Ovary (tissue), 9 donors: ENCODE data around the gene KCNMA1. TPM values are rescaled to one million over a fixed set of nuclear protein-coding genes. Genes with fewer than 3 reads are reported as not detected.

Experiments used
- DNase-seq, 5 donors: peaks; one replicate each; pipeline ENCODE4 v3.0.0-alpha.2; 2019 to 2020
- H3K27ac ChIP-seq, 2 donors: fragments of 200-600 bp; one replicate each; pipeline versions ENCODE4 v1.5.1 to v1.8.0; 2019 to 2022
- H3K27me3 ChIP-seq: fragments of 200-600 bp; one replicate; pipeline ENCODE4 v1.8.0; 2022
- H3K36me3 ChIP-seq: fragments of 200-600 bp; sonication (generic); one replicate; pipeline ENCODE4 v1.5.1; 2019
- H3K4me1 ChIP-seq: one replicate; pipeline ENCODE4 v1.8.1; 2013; ENCODE audit warnings: mild to moderate bottlenecking, moderate library complexity; ENCODE audit not compliant: insufficient read depth
- H3K4me3 ChIP-seq: fragments of 200-600 bp; sonication (generic); one replicate; pipeline ENCODE4 v1.5.1; 2017
- H3K9me3 ChIP-seq, 2 donors: fragments of 200-600 bp in 1 of 2; sonication (generic) in 1 of 2; one replicate each; pipeline versions ENCODE4 v1.5.1 to v1.8.1; 2013 to 2019; ENCODE audit warnings: mild to moderate bottlenecking in 1 of 2, moderate library complexity in 1 of 2
- CTCF ChIP-seq, 3 donors: fragments of 450-650 bp in 2 of 3; fragments of 200-600 bp in 1 of 3; IDR thresholded peaks; one replicate each; pipeline versions ENCODE4 v1.5.1 to v1.8.0; 2016 to 2022; ENCODE audit warnings: antibody characterized with exemption in 3 of 3, mild to moderate bottlenecking in 1 of 3
- EP300 ChIP-seq: sonication (generic); formaldehyde crosslinking; IDR thresholded peaks from one replicate; pipeline ENCODE4 v1.6.1; 2017; ENCODE audit warnings: antibody characterized with exemption
- POLR2A ChIP-seq: fragments of 450-650 bp; IDR thresholded peaks from one replicate; pipeline ENCODE4 v1.6.1; 2017; ENCODE audit warnings: antibody characterized with exemption, mild to moderate bottlenecking, moderate library complexity
- WGBS, 3 donors: extraction: QIAGEN DNeasy Blood & Tissue Kit in 1 of 3; methylation state at CpG; one replicate each; pipeline versions ENCODE4 v1.1.5 to v1.1.7; 2013 to 2017; 5-methylcytosine and 5-hydroxymethylcytosine counted together
- intact Hi-C, 4 donors: fragments of 100-400 bp; cut with DNase I; formaldehyde crosslinking; loops; one replicate each; pipeline versions ENCODE4 v1.11.0 to v1.15.1; 2022 to 2023
- polyA plus RNA-seq, 2 donors: library from polyadenylated mRNA; stranded (reverse); fragments of 200-250 nt in 1 of 2; fragments of 350-450 nt in 1 of 2; fragmentation: Illumina TruSeq in 1 of 2; extraction: RNeasy Lipid Tissue Mini Kit (QIAGEN cat#74804) in 1 of 2; gene quantifications; one replicate each; pipeline ENCODE4 v1.2.3, GENCODE V29; 2013 to 2014
- total RNA-seq, 7 donors: library from RNA; depleted of rRNA in 2 of 7; stranded (reverse); fragments of >200 nt in 2 of 7; fragmentation: NEBNext Ultra II Directional in 3 of 7; extraction: Animal tissue kit (Norgen Biotek cat#: 25700) in 3 of 7; gene quantifications; one replicate each; pipeline versions ENCODE4 v1.1.0 to v1.2.4, GENCODE V29; 2016 to 2023
- donor health status: DM: no; HTN: no; CAD: no; lungs with moderate emphysema.
- donor health status: DM: no; HTN: no; CAD: no.
- donor health status: Bipolar disorder and iron deficiency.
- donor health status: DM: yes; HTN: yes; CAD: no.
- donor health status: DM: no; HTN: no; CAD: no.
- donor health status: DM: yes; HTN: yes; CAD: no.

Gene KCNMA1
- total and polyA plus RNA-seq, 9 donors: 7.0 to 83.8 (median 25.1) TPM

DNA sequence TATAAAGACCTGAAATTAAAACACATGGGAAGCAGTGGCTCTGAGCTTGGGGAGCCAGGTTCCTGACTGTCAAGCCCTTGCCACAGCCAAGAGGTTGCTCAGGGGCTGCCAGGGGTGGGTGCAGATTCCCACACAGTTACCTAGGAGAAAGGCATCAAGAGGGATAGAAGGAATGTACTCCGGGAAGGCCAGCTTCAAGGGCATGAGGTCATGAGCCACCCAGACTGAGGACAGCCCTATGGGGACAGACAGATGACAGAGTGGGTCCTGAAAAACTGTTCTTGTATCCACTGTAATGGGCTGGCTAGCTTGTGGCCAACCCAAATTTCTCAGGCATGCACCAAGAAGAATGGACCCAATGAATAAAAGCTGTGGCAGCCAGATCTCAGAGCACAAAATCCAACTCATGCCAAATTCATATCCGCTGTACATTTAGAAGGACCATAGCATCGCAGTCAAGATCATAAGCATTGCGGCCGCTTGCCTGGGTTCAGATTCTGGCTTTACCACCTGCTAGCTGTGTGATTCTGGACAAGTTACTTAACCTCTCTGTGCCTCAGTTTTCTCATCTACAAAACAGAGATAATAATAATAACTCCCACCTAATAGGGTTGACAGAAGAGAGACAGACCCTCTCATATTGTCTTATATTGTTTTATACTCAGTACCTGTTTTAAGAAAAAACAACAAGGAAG, 44.9 kb upstream of the KCNMA1 start:
- Histone ChIP-seq H3K27me3 (no peaks in the 10 kb centered on the region), H3K4me1 (no peaks in the 10 kb centered on the region), H3K9me3 (no peaks in the 10 kb centered on the region), H3K27ac (no peak overlapping the region), H3K36me3 (no peaks in the 10 kb centered on the region), H3K4me3 (no peak overlapping the region)
- TF ChIP-seq CTCF (IDR thresholded peaks at IDR 0.05) (no peak), EP300 (no peak), POLR2A (no peak)
- no peak for DNase-seq
- intact Hi-C loops: no loop called here
- WGBS, 3 donors: 89 to 94% (median 90%) methylated on average over 5 of the region's 5 CpGs

GRCh38 chr10:77681839-77682238, 44.2 kb upstream of the KCNMA1 start:
- no peaks in the 10 kb centered on the region for H3K9me3 ChIP-seq
- intact Hi-C loops: no loop called here
- H3K36me3 ChIP-seq: no peaks in the 10 kb centered on the region
- H3K4me3 ChIP-seq: no peak overlapping the region
- no peaks in the 10 kb centered on the region for H3K4me1 ChIP-seq
- TF ChIP-seq EP300: no peak
- no peaks in the 10 kb centered on the region for H3K27me3 ChIP-seq
- WGBS, 3 donors: 68 to 77% (median 73%) methylated on average over 6 of the region's 6 CpGs
- no peak for DNase-seq
- no peak overlapping the region for H3K27ac ChIP-seq

DNA sequence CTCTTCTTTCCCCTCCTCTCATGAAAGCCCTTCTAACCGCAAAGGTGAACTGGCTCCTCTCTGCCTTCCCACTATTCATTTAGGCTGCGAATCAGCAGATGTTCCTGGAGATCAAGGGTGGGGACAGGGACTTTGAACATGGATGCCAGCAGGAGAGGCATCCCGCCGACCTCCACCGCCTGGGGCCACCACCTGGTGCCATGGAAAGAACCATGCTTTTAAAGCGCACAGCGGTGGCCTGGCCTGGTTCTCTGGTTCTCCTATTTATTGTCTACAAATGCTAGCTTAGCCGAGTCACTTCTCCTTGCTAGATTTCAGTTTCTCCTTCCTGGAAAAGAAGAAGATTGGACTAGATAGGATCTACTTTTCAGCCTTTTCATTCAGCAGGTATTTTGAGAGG, 43.2 kb upstream of the KCNMA1 start:
- Histone ChIP-seq H3K4me3 (no peak overlapping the region), H3K4me1 (no peaks in the 10 kb centered on the region), H3K9me3 (no peaks in the 10 kb centered on the region), H3K36me3 (no peaks in the 10 kb centered on the region), H3K27me3 (no peaks in the 10 kb centered on the region), H3K27ac (no peak overlapping the region)
- DNase-seq: no peak
- TF ChIP-seq POLR2A: no peak
- TF ChIP-seq CTCF (IDR thresholded peaks at IDR 0.05): no peak
- TF ChIP-seq EP300: no peak
- 92 to 96% (median 93%) methylated on average over 8 of the region's 8 CpGs for WGBS, 3 donors
- intact Hi-C loops: no loop called here

- Histone ChIP-seq H3K27ac (no peak overlapping the region), H3K4me3 (no peak overlapping the region), H3K9me3 (no peaks in the 10 kb centered on the region), H3K4me1 (no peaks in the 10 kb centered on the region), H3K27me3 (no peaks in the 10 kb centered on the region), H3K36me3 (no peaks in the 10 kb centered on the region)
- 80 to 91% (median 86%) methylated on average over 3 of the region's 3 CpGs for WGBS, 3 donors
- no peak for DNase-seq
- TF ChIP-seq CTCF (IDR thresholded peaks at IDR 0.05): no peak
- TF ChIP-seq POLR2A: no peak
- no peak for TF ChIP-seq EP300
- intact Hi-C loops: no loop called here
Observed at GRCh38 chr10:77680065-77680464, 42.5 kb upstream of the KCNMA1 start.

GRCh38 chr10:77679217-77679616, 41.6 kb upstream of the KCNMA1 start:
- H3K36me3 ChIP-seq: no peaks in the 10 kb centered on the region
- no peaks in the 10 kb centered on the region for H3K27me3 ChIP-seq
- no peak for TF ChIP-seq CTCF (IDR thresholded peaks at IDR 0.05)
- no peak for TF ChIP-seq POLR2A
- TF ChIP-seq EP300: no peak
- DNase-seq: no peak
- 65 to 68% (median 66%) methylated on average over 5 of the region's 5 CpGs for WGBS, 3 donors
- no peak overlapping the region for H3K27ac ChIP-seq
- no peak overlapping the region for H3K4me3 ChIP-seq
- no peaks in the 10 kb centered on the region for H3K4me1 ChIP-seq
- intact Hi-C loops: no loop called here
- no peaks in the 10 kb centered on the region for H3K9me3 ChIP-seq
